Erythroblast (primary cell): ENCODE results near the gene RPA1.

Experiments used
- GATA1 ChIP-seq: IDR thresholded peaks from 2 replicates; pipeline ENCODE4 v1.6.1; 2011; ENCODE audit warnings: low read depth, mild to moderate bottlenecking, control low read depth, low read length, moderate library complexity
- POLR2A ChIP-seq: IDR thresholded peaks from 2 replicates; pipeline ENCODE4 v1.6.1; 2011; ENCODE audit warnings: mild to moderate bottlenecking, low read length

- TF ChIP-seq POLR2A, result no peak
- no peak for TF ChIP-seq GATA1
These were observed 61.1 kb downstream of the RPA1 start for GRCh38 chr17:1890758-1891450.
